B cell (primary cell): ENCODE measurements around the gene TRIB2. TPM values are rescaled to one million over a fixed set of nuclear protein-coding genes. Genes with fewer than 3 reads are reported as not detected.
"Not testable (repeated sequence)": the region's sequence is repeated elsewhere in the genome, so short reads cannot be mapped to it uniquely, and the experiment has no call there.

Experiments
- ATAC-seq: fragments of 200-7000 bp; cut with Tn5 transposase; one replicate; pipeline ENCODE4 v1.10.0; 2021; ENCODE audit warnings: low read depth, mild to moderate bottlenecking, moderate number of reproducible peaks, moderate library complexity
- CTCF ChIA-PET: fragments of 350-600 bp; sonication (Branson Sonifier 250); formaldehyde crosslinking; loops from one replicate; lab custom pipeline; 2021; ENCODE audit warnings: antibody characterized with exemption, inconsistent platforms; lab: Charles Lee
- POLR2A ChIA-PET: fragments of 350-600 bp; sonication (Branson Sonifier 250); formaldehyde crosslinking; loops from one replicate; lab custom pipeline; 2021; ENCODE audit warnings: antibody characterized with exemption; lab: Charles Lee
- DNase-seq: peaks from one replicate; pipeline ENCODE4 v3.0.0; 2013
- H2AFZ ChIP-seq: 2 replicates; pipeline ENCODE4 v1.6.1; 2012; ENCODE audit warnings: mild to moderate bottlenecking, low read depth, low read length; ENCODE audit not compliant: insufficient read depth, poor library complexity, severe bottlenecking
- H3K27ac ChIP-seq, 2 donors: 1 replicate in 1 of 2; 2 replicates in 1 of 2; pipeline ENCODE4 v1.5.1; 2012 to 2013; ENCODE audit warnings: low read length in 2 of 2, mild to moderate bottlenecking in 2 of 2, moderate library complexity in 1 of 2
- H3K27me3 ChIP-seq, 4 experiments: fragments of 200-600 bp in 1 of 4; sonication (generic) in 1 of 4; replicated peaks in 1 of 4; 1 replicate in 2 of 4; 2 replicates in 2 of 4; pipeline versions ENCODE4 v1.6.1 to v1.7.0; 2013 to 2016; ENCODE audit warnings: low read length in 3 of 4, mild to moderate bottlenecking in 2 of 4, mixed read lengths in 1 of 4, moderate library complexity in 1 of 4; ENCODE audit not compliant: insufficient read depth in 4 of 4, control insufficient read depth in 3 of 4; ENCODE audit errors: control extremely low read depth in 1 of 4
- H3K36me3 ChIP-seq, 2 experiments: replicated peaks in 1 of 2; 1 replicate in 1 of 2; 2 replicates in 1 of 2; pipeline versions ENCODE4 v1.6.1 to v1.7.1; 2013; ENCODE audit warnings: low read length in 1 of 2; ENCODE audit not compliant: insufficient read depth in 2 of 2, control insufficient read depth in 1 of 2; ENCODE audit errors: control extremely low read depth in 1 of 2, extremely low read depth in 1 of 2
- H3K4me1 ChIP-seq, 2 donors: fragments of 200-600 bp in 1 of 2; sonication (generic) in 1 of 2; 1 replicate in 1 of 2; 2 replicates in 1 of 2; pipeline versions ENCODE4 v1.5.1 to v1.6.1; 2013 to 2017; ENCODE audit warnings: low read length in 2 of 2; ENCODE audit not compliant: control insufficient read depth in 2 of 2, insufficient read depth in 2 of 2
- H3K4me2 ChIP-seq: replicated peaks from 2 replicates; pipeline ENCODE3; 2012; ENCODE audit warnings: mild to moderate bottlenecking, low read depth, low read length; ENCODE audit not compliant: poor library complexity, severe bottlenecking
- H3K4me3 ChIP-seq, 5 experiments: fragments of 200-600 bp in 1 of 5; sonication (generic) in 1 of 5; 1 replicate in 3 of 5; 2 replicates in 2 of 5; pipeline versions ENCODE4 v1.5.1 to v1.7.0; 2011 to 2016; ENCODE audit warnings: low read length in 4 of 5, mild to moderate bottlenecking in 4 of 5, low read depth in 2 of 5, control low read depth in 1 of 5, moderate library complexity in 1 of 5; ENCODE audit not compliant: insufficient read depth in 1 of 5; ENCODE audit errors: control extremely low read depth in 1 of 5, extremely low read depth in 1 of 5
- H3K79me2 ChIP-seq: fragments of 200-600 bp; sonication (generic); one replicate; pipeline ENCODE4 v1.6.0; 2016; ENCODE audit warnings: low read length; ENCODE audit not compliant: control insufficient read depth, insufficient read depth
- H3K9ac ChIP-seq: fragments of 200-600 bp; sonication (generic); 2 replicates; pipeline ENCODE4 v1.6.1; 2017; ENCODE audit warnings: mild to moderate bottlenecking, low read length, moderate library complexity
- H3K9me3 ChIP-seq, 3 donors: one replicate each; pipeline versions ENCODE4 v1.6.1 to v1.7.1; 2013; ENCODE audit warnings: low read length in 2 of 3; ENCODE audit not compliant: control insufficient read depth in 2 of 3, insufficient read depth in 1 of 3; ENCODE audit errors: control extremely low read depth in 1 of 3
- H4K20me1 ChIP-seq: 2 replicates; pipeline ENCODE4 v1.6.0; 2012; ENCODE audit warnings: mild to moderate bottlenecking, low read length; ENCODE audit not compliant: insufficient read depth, control insufficient read depth, poor library complexity, severe bottlenecking
- H3K27ac Mint-ChIP-seq: one replicate; pipeline ENCODE4 v1.8.0; 2021; ENCODE audit warnings: mixed read lengths
- H3K27me3 Mint-ChIP-seq: one replicate; pipeline ENCODE4 v1.8.0; 2021; ENCODE audit warnings: mixed read lengths
- H3K4me1 Mint-ChIP-seq: one replicate; pipeline ENCODE4 v1.8.0; 2021; ENCODE audit warnings: mixed read lengths
- H3K4me3 Mint-ChIP-seq: one replicate; pipeline ENCODE4 v1.8.0; 2021; ENCODE audit warnings: mixed read lengths
- H3K9me3 Mint-ChIP-seq: one replicate; pipeline ENCODE4 v1.8.0; 2022; ENCODE audit warnings: mixed read lengths; ENCODE audit not compliant: insufficient read depth
- CTCF ChIP-seq: fragments of 200-600 bp; IDR thresholded peaks from one replicate; pipeline ENCODE4 v1.8.0; 2022; ENCODE audit warnings: antibody characterized with exemption, mild to moderate bottlenecking
- EZH2 ChIP-seq: IDR thresholded peaks from 2 replicates; pipeline ENCODE4 v1.6.1; 2012; ENCODE audit warnings: borderline replicate concordance, low read depth, mild to moderate bottlenecking, moderate library complexity, low read length; ENCODE audit not compliant: insufficient read depth, poor library complexity, severe bottlenecking
- WGBS: methylation state at CpG from one replicate; pipeline ENCODE4 v1.1.5; 2013; ENCODE audit warnings: missing lambda C conversion rate; ENCODE audit not compliant: insufficient coverage; 5-methylcytosine and 5-hydroxymethylcytosine counted together
- intact Hi-C: fragments of 100-400 bp; cut with micrococcal nuclease; formaldehyde crosslinking; loops from one replicate; pipeline ENCODE4 v1.10.0; 2022
- polyA plus RNA-seq: library from polyadenylated mRNA; depleted of rRNA; stranded (reverse); fragments of >200 nt; gene quantifications from 2 replicates; pipeline ENCODE4 v1.2.3, GENCODE V29; 2012
- total RNA-seq, 2 donors: library from RNA; stranded (reverse); fragments of 120-200 nt in 1 of 2; gene quantifications; 1 replicate in 1 of 2; 2 replicates in 1 of 2; pipeline versions ENCODE4 v1.2.3 to v1.2.4, GENCODE V29; 2013 to 2022

The TRIB2 gene
- total and polyA plus RNA-seq, 2 donors (not counting 1 experiment from before 2014, with no cell fraction given): 36.3 to 117 TPM

- ChIA-PET CTCF (no interaction called here), POLR2A (no interaction called here)
- no peak overlapping the region for H3K27ac ChIP-seq
- H4K20me1 ChIP-seq: no peaks in the 10 kb centered on the region
- Mint-ChIP-seq H3K27me3 (peaks cover 19% of the 10 kb centered on the region), H3K9me3 (peaks cover 8% of the 10 kb centered on the region), H3K4me3 (no peak overlapping the region), H3K4me1 (no peaks in the 10 kb centered on the region), H3K27ac (no peak overlapping the region)
- H3K4me1 ChIP-seq: no peaks in the 10 kb centered on the region
- intact Hi-C loops: no loop called here
- no peak overlapping the region for H3K4me3 ChIP-seq
- DNase-seq (no peak), ATAC-seq (no peak)
- H2AFZ ChIP-seq: no peak overlapping the region
- H3K9me3 ChIP-seq: peaks cover 1 to 17% (median 4%) of the 10 kb centered on the region in 3 donors
- WGBS: no CpG with 5 or more reads among the region's 2 CpGs
- H3K9ac ChIP-seq: no peak overlapping the region
- H3K36me3 ChIP-seq: no peaks in the 10 kb centered on the region
- no peak overlapping the region for H3K4me2 ChIP-seq
- no peak for TF ChIP-seq EZH2
- no peak for TF ChIP-seq CTCF
- peaks cover 0 to 12% (median 6%) of the 10 kb centered on the region in 4 experiments for H3K27me3 ChIP-seq
- H3K79me2 ChIP-seq: no peaks in the 10 kb centered on the region
These were observed 38.5 kb upstream of the TRIB2 start for GRCh38 chr2:12678186-12678585.

GRCh38 chr2:12679550-12680072 lies 37.1 kb upstream of the TRIB2 start:
- no peaks in the 10 kb centered on the region for H3K36me3 ChIP-seq
- peaks cover 1 to 17% (median 4%) of the 10 kb centered on the region in 3 donors for H3K9me3 ChIP-seq
- no peaks in the 10 kb centered on the region for H3K4me1 Mint-ChIP-seq
- DNase-seq: no peak
- no peak overlapping the region for H2AFZ ChIP-seq
- no peak for TF ChIP-seq CTCF
- TF ChIP-seq EZH2: no peak
- no peak overlapping the region for H3K27ac ChIP-seq
- no peak overlapping the region for H3K9ac ChIP-seq
- no peaks in the 10 kb centered on the region for H3K79me2 ChIP-seq
- peaks cover 0 to 19% (median 11%) of the 10 kb centered on the region in 4 experiments for H3K27me3 ChIP-seq
- no peak overlapping the region for H3K4me2 ChIP-seq
- H3K4me3 Mint-ChIP-seq: no peak overlapping the region
- ChIA-PET CTCF (no interaction called here), POLR2A (no interaction called here)
- H3K27ac Mint-ChIP-seq: no peak overlapping the region
- peaks cover 33% of the 10 kb centered on the region for H3K27me3 Mint-ChIP-seq
- H3K9me3 Mint-ChIP-seq: peaks cover 8% of the 10 kb centered on the region
- H3K4me1 ChIP-seq: no peaks in the 10 kb centered on the region
- intact Hi-C loops: no loop called here
- no peak for ATAC-seq
- no peak overlapping the region for H3K4me3 ChIP-seq
- 98% methylated on average over 4 of the region's 5 CpGs for WGBS
- H4K20me1 ChIP-seq: no peaks in the 10 kb centered on the region

GRCh38 chr2:12680115-12680514 lies 36.6 kb upstream of the TRIB2 start:
- H3K4me1 ChIP-seq, H3K9me3 Mint-ChIP-seq, H3K27ac ChIP-seq, H3K36me3 ChIP-seq, H3K4me3 Mint-ChIP-seq, ATAC-seq, H3K4me1 Mint-ChIP-seq, H3K4me3 ChIP-seq, H3K9ac ChIP-seq, POLR2A ChIA-PET, H2AFZ ChIP-seq, H3K79me2 ChIP-seq, DNase-seq, H3K4me2 ChIP-seq, H3K27ac Mint-ChIP-seq, H4K20me1 ChIP-seq, intact Hi-C loops, CTCF ChIA-PET: not testable (repeated sequence)
- Histone ChIP-seq H3K9me3 (peaks cover 1 to 17% (median 4%) of the 10 kb centered on the region in 3 donors), H3K27me3 (peaks cover 0 to 21% (median 12%) of the 10 kb centered on the region in 4 experiments)
- WGBS: 60% methylated on average over 1 of the region's 1 CpG
- peaks cover 37% of the 10 kb centered on the region for H3K27me3 Mint-ChIP-seq
